Peyer's patch (tissue), 4 donors: ENCODE data around the gene PLXNA1.

Experiments
- POLR2A ChIP-seq, 2 donors: fragments of 450-650 bp; IDR thresholded peaks; one replicate each; pipeline ENCODE4 v1.5.1; 2017; ENCODE audit warnings: antibody characterized with exemption in 2 of 2, mild to moderate bottlenecking in 2 of 2, moderate library complexity in 2 of 2
- TF ChIP-seq, protein P1 (sequence below), 6 experiments: fragments of 450-650 bp in 4 of 6; fragments of 200-600 bp in 2 of 6; sonication (generic) in 1 of 6; IDR thresholded peaks; one replicate each; pipeline ENCODE4 v1.5.1; 2017 to 2019; ENCODE audit warnings: antibody characterized with exemption in 6 of 6, mild to moderate bottlenecking in 3 of 6, moderate library complexity in 1 of 6

DNA sequence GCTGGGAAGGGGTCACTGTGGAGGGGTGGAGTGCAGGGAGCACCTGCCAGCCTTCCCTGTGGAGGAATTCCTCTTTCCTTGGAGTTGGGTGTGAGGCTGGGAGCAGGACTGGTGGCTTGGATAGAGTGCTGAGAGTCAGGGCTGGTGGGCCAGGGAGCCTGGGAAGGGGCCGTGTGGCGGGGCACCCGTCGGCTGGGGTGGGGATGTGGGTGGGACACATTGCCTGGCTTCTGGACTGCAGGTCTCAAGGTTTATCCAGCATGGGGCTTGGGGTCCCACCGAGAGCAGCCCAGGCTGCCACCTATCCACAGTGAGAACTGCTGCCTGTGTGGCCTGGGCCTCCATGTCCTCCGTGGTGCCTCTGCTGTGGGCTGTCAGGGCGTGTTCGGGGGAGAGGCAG, 4.7 kb downstream of the PLXNA1 start:
- TF ChIP-seq, protein P1, sequence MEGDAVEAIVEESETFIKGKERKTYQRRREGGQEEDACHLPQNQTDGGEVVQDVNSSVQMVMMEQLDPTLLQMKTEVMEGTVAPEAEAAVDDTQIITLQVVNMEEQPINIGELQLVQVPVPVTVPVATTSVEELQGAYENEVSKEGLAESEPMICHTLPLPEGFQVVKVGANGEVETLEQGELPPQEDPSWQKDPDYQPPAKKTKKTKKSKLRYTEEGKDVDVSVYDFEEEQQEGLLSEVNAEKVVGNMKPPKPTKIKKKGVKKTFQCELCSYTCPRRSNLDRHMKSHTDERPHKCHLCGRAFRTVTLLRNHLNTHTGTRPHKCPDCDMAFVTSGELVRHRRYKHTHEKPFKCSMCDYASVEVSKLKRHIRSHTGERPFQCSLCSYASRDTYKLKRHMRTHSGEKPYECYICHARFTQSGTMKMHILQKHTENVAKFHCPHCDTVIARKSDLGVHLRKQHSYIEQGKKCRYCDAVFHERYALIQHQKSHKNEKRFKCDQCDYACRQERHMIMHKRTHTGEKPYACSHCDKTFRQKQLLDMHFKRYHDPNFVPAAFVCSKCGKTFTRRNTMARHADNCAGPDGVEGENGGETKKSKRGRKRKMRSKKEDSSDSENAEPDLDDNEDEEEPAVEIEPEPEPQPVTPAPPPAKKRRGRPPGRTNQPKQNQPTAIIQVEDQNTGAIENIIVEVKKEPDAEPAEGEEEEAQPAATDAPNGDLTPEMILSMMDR (IDR thresholded peaks at IDR 0.05), result no peak
- TF ChIP-seq POLR2A (IDR thresholded peaks at IDR 0.05), result no peak
